ENCODE data around the gene CFAP61.

CFAP61 gene

DNA sequence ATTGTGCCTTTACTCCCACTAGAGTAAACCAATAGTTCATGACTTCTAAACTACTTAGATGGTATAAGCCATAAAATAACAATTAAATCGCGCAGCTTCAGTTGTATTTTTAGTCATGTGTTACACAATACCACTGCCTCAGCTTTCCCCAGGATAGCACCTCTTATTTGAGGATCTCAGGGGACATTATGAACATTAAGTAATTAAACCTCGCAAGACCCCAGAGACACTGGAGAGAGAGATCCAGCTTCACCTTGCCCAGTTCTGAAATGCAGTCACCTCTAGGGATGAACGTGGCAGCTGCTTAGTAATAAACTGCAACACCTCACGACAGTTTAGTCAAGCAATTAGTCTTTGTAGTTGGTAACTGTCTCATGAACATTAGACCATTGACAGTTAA lies 87.1 kb downstream of the CFAP61 start:
- no peak for DNase-seq
- intact Hi-C loops (cut with DNase I) = no loop called here

DNA sequence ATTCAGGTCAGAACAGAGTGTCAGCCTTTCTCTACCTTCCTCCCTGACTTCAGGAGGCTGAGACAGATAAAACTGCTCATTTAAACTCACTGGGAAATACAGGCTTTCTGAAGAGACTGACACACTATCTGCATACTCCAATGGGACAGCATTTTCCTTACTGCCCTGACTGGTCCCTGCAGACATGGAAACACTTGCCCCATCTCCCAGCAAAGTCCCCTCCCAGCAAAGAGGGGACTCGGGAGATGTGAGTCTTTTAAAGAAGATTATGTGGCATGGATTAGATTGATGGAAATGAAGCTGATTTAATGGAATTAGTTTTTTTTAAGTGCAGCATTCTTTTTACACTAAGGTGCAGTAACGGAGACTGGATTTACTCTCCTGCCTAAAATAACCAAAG lies 90.8 kb downstream of the CFAP61 start:
- no peak for DNase-seq
- intact Hi-C loops (cut with DNase I) = no loop called here

DNA sequence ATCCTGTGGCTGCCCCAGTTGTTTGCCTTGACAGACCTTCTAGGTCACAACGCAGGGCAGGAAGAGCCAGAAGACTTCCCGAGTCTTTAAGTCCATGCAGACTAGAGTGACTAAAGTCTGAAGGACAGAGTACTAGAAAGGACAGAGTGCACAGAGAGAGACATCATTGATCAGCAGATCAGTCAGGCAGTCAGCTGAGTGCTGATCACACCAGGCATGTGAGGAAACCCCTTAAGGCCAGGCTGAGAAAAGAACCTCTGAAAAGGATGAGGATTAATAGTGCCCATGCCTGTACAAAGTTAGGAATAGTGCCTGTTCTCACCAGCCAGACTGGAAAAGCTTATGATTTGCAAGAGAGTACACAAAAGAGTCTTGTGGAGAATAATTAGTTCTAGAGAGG lies 91.3 kb downstream of the CFAP61 start:
- intact Hi-C loops (cut with DNase I) = no loop called here

DNA sequence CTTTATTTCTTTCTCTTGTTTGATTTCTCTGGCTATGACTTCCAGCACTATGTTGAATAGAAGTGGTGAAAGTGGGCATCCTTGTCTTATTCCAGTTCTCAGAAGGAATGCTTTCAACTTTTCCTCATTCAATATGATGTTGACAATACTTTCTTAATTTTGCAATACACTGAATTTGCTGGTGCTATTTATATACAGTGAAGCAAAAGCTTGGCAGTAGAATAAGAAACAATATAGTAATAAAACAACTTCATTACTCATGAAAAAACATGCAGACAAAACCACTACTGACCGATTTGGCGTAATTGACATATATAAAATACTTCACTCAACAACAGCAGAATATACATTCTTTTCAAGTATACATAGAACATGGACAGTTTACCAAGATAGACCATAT lies 96.4 kb downstream of the CFAP61 start:
- intact Hi-C loops (cut with DNase I) = no loop called here
- no peak for DNase-seq

More for the DNA sequence above, 91.3 kb downstream of the CFAP61 start:
- no peak for DNase-seq

DNA sequence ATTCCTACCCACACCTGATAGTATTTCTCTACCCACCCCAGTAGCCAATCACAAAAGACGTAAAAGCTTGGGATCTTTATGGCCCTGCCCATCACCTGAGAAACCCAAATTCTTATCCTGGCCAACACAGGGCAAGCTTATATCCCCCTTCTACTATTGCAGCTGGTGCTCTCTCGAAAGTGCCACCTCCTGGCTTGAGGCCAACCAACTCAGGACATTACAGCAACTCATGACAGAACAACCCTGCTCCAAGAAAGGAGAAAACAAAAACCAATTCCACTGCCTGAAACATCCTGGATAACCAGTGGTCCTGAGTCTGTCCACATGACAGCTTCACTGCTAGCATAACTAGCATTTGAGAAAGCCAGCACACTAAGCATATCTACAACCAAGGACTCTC lies 97.9 kb downstream of the CFAP61 start:
- no peak for DNase-seq
- intact Hi-C loops (cut with DNase I) = no loop called here

DNA sequence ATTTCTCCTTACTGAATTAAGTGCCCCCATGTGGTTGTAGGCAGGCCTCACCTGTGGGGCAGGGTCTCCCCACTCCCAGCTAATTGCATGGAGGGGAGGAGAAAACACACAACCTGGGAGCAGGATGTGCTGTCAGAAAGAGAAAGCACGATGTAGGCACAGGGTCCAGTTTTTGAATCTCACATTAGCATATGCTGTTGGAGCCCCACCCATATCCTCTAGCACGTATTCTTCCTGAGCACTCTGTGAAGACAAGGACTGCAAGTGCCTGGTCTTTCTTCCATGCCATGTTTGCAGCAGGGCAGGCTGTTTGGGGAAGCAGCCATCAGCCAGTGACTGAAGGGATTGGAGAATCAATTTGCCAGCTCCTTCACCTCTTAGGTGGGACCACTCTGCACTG lies 108.2 kb downstream of the CFAP61 start:
- intact Hi-C loops (cut with DNase I) = no loop called here
- no peak for DNase-seq

DNA sequence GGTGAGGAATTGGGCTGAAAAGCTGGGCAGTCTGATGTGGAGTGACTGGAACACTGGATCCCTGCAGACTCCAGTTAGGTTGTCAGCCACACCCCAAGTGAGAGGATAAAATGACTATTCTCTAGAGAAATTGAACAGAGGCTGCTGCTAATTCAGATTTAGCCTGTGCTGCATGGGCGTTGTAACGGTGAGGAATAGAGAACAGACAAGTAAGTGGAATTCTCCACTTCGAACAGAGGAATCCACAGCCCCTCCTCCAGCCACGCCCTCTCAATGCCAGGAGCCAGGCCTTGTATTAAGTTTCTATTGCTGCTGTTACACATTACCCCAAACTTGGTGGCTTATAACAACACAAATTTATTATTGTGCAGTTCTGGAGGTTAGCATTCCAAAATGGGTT lies 109.3 kb downstream of the CFAP61 start:
- intact Hi-C loops (cut with DNase I) = no loop called here
- peak; percentile 19 to 89 (median 62) for DNase-seq

DNA sequence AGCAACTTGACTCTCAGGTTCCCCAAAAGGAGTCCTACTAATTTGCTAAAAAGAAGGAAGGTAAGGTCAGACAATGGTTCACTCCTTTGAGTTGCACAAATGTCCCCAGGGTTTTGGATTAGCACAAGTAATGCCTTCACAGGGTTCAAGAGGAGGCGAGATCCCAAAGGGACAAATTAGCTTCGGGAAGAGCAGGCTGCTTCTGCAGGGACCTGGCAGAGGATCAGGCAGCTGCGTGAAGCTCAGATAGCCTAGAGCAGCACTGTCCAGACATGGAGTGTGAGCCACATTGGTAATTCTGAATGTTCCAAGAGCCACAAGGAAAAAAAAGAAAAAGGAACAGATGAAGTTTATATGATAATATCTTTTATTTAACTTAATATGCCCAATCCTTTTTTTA lies 115.4 kb downstream of the CFAP61 start:
- intact Hi-C loops (cut with DNase I) = no loop called here
- no peak for DNase-seq

DNA sequence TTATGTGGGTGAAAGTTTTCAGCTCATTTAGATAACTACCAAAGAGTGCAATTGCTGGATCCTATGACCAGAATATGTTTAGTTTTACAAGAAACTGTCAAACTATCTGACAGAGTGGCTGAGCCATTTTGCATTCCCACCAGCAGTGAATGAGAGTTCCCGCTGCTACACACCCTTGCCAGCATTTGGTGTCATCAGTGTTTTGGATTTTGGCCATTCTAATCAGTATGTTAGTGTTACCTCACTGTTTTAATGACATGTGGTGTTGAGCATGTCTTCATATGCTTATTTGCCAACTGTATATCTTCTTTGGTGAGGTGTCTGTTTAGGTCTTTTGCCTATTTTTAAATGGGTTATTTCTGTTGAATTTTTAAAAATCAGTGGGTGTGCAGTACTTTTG lies 120.9 kb downstream of the CFAP61 start:
- intact Hi-C loops (cut with DNase I) = no loop called here

DNA sequence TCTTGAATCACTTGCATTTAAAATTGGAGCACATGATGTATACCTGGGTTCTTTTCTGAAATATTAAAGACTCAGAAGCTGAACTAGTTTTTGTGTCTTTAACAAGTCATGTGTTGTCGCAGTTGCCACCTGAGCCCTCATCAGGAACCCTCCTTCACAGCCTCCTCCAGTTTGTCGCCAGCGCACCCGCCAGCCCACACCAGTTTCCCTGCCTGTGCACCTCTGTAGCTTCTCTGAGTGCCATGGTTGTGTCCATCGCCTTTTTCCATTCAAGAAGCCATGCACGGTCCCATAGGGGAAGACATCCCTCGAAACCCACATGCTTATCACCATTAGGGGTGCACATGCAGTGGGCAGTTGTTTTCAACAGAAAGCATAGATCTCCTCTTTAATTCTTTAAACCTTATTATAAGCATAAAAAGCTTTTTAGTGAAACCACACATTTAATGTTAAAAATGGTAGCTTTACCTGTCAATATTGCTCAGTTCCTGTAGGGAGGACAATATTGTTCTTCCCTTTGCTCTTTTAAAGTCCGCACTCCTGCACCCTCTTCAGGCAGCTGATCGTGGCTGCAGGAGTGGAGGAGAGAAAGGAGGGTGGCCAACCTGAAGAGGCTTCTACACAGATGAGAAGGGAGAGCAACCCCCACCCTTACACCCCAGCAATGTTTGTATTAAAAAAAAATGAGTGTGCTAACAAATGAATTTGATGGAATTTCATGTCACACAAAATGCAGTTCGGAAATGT lies 121.9 kb downstream of the CFAP61 start:
- DNase-seq = peak in 8 of 42 donors; percentile 8 to 50 (median 24)
- intact Hi-C loops (cut with DNase I) = no loop called here

More for the DNA sequence above, 120.9 kb downstream of the CFAP61 start:
- peak in 2 of 42 donors; percentile 22 to 46 for DNase-seq

DNA sequence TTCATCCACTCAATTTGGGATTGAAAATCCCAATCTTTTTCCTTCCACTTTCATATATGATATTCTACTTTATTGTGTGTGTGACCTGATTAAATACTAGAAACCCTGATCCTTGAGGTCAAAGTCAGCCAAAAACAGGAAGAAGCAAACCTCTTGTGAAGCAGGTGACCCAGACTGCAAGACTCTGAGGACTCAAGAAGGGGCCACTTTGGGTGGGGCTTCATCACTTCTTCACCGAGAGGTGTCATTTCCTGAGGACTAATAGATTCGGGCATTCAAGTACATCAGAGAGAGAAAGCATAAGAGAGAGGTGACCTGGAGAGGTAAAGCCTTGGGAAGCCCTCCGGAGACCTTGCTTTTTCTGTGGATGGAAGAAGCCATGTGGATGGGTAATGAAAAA lies 129.0 kb downstream of the CFAP61 start:
- intact Hi-C loops (cut with DNase I) = no loop called here
- no peak for DNase-seq

DNA sequence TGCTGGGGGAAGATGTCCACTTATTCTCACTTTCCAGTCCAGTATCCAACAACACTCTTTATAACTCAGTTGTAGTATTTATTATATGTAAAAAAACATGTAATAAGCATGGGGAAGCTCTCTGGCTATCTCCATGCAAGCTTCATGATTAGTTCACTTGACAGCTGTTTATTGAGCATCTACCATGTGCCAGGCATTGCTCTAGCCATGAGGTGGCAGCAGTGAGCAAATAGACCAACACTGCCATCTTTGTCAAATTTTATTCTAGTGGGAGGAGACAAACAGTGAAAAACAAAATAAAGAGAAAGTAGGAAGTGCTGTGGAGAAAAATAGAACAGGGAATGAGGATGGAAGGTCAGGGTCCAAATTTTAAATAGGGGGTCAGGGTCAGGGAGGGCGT lies 131.8 kb downstream of the CFAP61 start:
- no peak for DNase-seq
- intact Hi-C loops (cut with DNase I) = no loop called here

DNA sequence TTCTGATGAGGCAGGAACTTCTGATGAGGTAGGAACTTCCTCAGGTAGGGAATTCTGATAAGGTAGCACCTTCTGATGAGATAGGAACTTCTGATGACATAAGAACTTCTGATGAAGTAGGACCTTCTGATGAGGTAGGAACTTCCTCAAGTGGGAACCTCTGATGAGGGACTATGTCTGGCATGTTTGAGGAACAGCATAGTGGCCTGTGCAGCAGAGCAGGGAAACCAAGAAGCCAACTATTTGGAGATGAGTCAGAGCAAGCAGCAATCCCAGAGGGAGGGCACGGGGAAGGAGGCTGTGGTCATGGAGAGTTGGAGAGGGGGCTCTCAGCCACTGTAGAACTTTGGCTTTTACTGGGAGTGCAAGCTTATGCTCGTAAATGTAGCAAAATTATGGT lies 132.4 kb downstream of the CFAP61 start:
- DNase-seq = no peak
- intact Hi-C loops (cut with DNase I) = no loop called here

DNA sequence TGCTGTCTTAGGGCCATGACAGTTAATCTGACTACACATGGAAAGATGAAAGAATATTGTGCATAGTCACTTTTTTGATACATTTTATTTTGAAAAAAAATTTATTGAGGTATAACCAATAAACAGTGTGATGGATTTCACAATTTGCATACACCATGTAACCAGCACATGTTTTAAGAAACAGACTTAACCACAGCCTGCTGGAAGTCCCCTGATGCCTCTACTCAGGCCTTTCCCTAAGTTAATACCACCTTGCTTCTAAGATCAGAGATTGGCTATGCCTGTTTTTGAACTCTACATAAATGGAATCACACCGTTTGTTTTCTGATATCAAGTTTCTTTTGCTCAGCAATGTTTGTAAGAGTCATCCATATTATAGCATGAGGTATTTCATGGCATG lies 136.3 kb downstream of the CFAP61 start:
- no peak for DNase-seq
- intact Hi-C loops (cut with DNase I) = no loop called here

DNA sequence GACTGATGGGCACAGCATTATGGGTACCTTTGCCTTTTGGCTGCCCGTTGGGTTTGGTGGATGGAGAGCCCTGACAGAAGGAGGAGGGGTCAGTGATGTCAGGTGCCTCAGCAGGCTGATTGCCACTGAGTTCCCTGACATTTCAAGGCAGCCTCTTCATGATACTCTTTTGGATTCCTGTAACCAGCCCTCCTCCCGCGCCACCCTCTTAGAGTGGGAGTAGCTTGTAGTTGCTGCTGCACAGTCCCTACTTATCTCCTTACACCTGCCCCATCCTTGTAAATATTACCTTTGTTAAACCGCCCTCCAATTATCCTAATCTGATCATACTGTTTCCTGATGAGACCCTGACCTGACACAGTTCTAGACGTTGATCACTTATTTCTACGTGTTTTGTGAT lies 140.0 kb downstream of the CFAP61 start:
- intact Hi-C loops (cut with DNase I) = no loop called here
- DNase-seq = peak in 7 of 42 donors; percentile 23 to 65 (median 41)

DNA sequence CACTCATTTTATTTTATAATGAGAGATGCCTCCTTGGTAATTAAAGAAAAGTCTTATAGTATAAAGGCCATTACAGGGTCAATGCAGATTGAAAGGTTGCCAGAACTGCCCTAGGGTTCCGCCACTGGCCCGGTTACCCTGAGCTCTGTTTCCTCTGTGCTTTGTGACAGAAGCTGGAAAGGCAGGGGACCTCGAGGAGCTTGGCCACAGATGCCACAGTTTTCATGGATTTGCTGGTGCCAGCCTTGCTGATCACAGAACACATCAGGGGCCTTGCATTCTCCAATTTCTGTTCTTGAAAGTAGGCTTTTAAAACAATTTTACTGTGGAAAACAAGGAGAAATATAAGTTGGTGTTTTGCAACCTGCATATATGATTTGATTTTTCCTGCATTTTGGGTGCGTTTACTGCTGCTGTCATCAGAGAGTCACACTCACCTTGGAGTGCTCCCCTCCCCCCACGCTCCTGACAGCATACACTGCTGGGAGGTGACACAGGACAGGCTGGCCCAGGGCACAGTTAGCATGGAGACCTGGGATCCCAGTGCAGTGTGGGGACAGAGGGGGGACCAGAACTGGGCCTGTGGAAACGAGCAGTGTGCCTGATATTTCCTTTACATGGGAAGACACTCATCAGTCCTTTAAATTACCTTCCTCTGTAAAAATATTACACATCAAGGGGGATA lies 142.8 kb downstream of the CFAP61 start:
- no peak for DNase-seq

DNA sequence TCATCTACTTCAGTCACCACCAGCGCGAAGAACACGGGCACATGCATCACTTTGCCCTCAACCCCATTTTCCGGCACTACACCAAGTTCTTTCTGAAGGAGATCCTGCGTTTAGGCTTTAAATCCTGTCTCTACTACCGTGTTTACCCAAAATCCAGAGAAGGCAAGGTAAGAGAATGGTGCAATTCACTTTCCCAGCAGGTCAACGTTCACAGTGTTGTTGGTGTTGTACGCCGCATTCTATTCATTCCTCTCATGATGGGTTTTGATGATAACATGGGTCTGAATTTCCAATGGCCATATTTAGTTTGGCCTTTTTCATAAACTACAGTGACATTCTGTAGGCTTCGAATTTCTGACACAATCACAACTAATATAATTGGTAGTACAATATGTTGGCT lies 144.3 kb downstream of the CFAP61 start:
- no peak for DNase-seq
- intact Hi-C loops (cut with DNase I) = no loop called here

More for the DNA sequence above, 142.8 kb downstream of the CFAP61 start:
- intact Hi-C loops (cut with DNase I) = no loop called here

DNA sequence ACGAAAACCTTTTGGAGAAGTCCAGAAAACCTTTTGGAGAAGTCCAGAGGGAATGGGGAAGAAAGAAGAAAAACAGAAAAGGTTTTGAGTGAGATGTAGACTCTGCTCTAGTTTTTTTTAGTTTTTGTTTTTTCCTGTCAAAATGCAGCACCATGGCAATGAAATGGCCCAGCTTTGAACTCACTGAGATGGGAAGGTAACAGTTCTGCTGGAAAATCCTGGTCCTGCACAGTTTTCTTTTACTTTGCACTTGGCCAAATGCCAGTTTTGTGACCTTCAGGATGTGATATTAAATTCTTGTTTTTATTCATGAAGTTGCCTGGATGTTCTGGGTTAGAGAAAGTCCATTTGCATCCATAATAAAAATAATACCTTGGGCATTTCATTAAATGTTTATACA lies 145.7 kb downstream of the CFAP61 start:
- intact Hi-C loops (cut with DNase I) = no loop called here
- no peak for DNase-seq

DNA sequence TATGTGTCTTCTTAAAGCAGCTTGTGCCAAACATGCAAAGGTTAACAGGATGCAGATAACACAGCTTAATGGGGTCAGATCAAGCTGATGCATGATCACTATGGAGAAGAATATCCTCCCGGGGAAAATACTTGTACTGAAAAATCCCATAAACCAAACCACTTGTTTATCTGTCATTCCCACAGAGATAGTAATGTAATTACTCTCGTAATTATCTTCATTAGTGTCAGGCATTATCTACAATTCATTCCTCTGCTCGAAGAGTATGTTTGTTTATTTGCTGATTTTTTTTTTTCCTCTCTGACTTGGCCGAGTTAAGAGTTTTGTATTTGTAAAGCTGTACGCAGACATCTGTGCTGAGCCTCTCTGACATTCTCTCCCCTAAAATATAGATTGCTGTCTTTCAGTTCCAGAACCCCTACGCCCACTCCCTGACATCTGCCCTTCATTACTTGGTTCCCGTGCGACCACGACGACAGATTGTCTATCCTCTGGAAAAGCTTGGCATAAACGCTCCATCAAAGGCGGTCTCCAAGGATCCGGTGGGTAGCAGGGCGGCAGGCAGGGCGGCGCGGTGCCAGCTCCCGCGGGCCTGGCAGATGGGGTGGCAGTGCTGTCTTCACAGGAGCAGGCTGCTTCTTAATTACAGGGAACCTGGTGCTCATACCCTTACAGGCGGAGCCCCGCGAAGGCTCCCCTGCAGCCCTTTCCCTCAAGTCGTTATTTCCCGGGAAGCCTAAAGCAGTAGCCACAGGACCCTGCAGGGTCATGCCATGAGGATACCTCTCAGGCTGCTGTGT lies 147.2 kb downstream of the CFAP61 start:
- no peak for DNase-seq
- intact Hi-C loops (cut with DNase I) = no loop called here

DNA sequence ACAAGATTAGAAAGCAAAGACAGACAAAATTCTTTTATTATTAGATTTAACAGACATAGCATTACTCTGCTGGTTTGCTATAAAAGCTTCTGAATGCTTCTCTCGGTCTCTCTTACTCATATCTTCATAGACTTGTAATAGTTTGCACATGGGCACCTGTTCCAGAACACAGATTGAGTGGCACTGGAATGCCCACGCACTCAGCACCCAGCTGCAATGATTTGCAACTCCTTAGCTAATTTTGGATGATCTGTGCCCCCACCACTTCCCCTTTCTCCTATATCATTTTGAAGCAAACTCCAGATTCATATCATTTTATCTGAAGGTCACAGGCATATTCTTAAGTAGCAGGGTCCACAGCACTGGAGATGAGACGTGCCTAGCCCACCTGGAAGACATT lies 148.8 kb downstream of the CFAP61 start:
- DNase-seq = peak in 37 of 42 donors; percentile 25 to 90 (median 64)
- intact Hi-C loops (cut with DNase I) = no loop called here
